Breast epithelium (tissue), 3 donors: ENCODE data around the gene PPP2R3A.

Experiments used
- POLR2AphosphoS5 ChIP-seq, 3 donors: sonication (generic); formaldehyde crosslinking; IDR thresholded peaks; one replicate each; pipeline ENCODE4 v1.6.1; 2017; ENCODE audit warnings: antibody characterized with exemption in 3 of 3
- TF ChIP-seq, protein P1 (sequence below), 3 donors: fragments of 450-650 bp; IDR thresholded peaks; one replicate each; pipeline ENCODE4 v1.5.1; 2016 to 2017; ENCODE audit warnings: antibody characterized with exemption in 3 of 3, mild to moderate bottlenecking in 3 of 3, moderate library complexity in 3 of 3

DNA sequence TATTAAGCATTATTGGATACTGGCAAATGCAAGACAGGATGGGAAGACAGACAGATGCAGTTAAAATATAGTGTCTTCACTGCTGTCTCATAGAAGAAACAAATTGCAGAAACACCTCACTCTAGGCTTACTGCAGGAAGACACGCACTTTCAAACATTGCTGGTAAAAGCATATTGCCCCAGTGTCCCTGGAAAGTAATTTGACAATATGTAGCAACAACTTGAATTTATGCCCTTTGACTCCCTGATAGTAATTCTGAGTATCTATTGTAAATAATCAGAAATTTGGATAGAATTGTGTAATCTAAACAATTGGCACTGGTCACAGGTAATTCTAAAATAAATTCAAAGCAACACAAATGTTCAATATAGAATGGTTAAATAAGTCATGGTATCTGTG, 168.6 kb downstream of the PPP2R3A start:
- TF ChIP-seq POLR2AphosphoS5 (IDR thresholded peaks at IDR 0.05), result no peak
- TF ChIP-seq, protein P1, sequence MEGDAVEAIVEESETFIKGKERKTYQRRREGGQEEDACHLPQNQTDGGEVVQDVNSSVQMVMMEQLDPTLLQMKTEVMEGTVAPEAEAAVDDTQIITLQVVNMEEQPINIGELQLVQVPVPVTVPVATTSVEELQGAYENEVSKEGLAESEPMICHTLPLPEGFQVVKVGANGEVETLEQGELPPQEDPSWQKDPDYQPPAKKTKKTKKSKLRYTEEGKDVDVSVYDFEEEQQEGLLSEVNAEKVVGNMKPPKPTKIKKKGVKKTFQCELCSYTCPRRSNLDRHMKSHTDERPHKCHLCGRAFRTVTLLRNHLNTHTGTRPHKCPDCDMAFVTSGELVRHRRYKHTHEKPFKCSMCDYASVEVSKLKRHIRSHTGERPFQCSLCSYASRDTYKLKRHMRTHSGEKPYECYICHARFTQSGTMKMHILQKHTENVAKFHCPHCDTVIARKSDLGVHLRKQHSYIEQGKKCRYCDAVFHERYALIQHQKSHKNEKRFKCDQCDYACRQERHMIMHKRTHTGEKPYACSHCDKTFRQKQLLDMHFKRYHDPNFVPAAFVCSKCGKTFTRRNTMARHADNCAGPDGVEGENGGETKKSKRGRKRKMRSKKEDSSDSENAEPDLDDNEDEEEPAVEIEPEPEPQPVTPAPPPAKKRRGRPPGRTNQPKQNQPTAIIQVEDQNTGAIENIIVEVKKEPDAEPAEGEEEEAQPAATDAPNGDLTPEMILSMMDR (IDR thresholded peaks at IDR 0.05), result no peak
